ENCODE measurements around the gene ZNF280A. TPM values are rescaled to one million over a fixed set of nuclear protein-coding genes. Genes with fewer than 3 reads are reported as not detected.

ZNF280A gene
- total RNA-seq, 1 donor from 2014 or later: 0.09 TPM

- H2AFZ ChIP-seq (ENCODE audit: low read depth, low read length): no peak overlapping the region
- FAIRE-seq: no peak
- no peak overlapping the region for H3K27ac Mint-ChIP-seq (ENCODE audit: unreplicated experiment)
These were observed 16.8 kb upstream of the ZNF280A start for GRCh38 chr22:22536916-22537315.

GRCh38 chr22:22536515-22536914 lies 16.4 kb upstream of the ZNF280A start:
- Histone ChIP-seq H2AFZ (ENCODE audit: low read depth, low read length) (no peak overlapping the region), H3K79me2 (ENCODE audit: insufficient read depth, low read length) (no peaks in the 10 kb centered on the region), H3K4me3 (ENCODE audit: insufficient read depth, low read depth, low read length) (no peak overlapping the region), H3K27me3 (ENCODE audit: insufficient read depth, low read length) (no peaks in the 10 kb centered on the region), H3K4me2 (ENCODE audit: low read length) (no peak overlapping the region), H3K9me3 (ENCODE audit: insufficient read depth, low read depth, low read length) (no peaks in the 10 kb centered on the region), H3K36me3 (ENCODE audit: insufficient read depth, low read length) (no peaks in the 10 kb centered on the region), H3K4me1 (ENCODE audit: insufficient read depth, low read length) (no peaks in the 10 kb centered on the region), H3K27ac (ENCODE audit: low read depth, low read length) (no peak overlapping the region), H3K9ac (ENCODE audit: low read length) (no peak overlapping the region), H4K20me1 (ENCODE audit: insufficient read depth, low read length) (no peaks in the 10 kb centered on the region)
- no peaks in the 10 kb centered on the region for H3K36me3 Mint-ChIP-seq (ENCODE audit: low read depth, unreplicated experiment)
- peaks cover 50% of the 10 kb centered on the region for H3K27me3 Mint-ChIP-seq (ENCODE audit: low read depth, unreplicated experiment)
- peaks cover 6% of the 10 kb centered on the region for H3K9me3 Mint-ChIP-seq (ENCODE audit: unreplicated experiment)
- TF ChIP-seq CTCF (IDR thresholded peaks at IDR 0.05; ENCODE audit: insufficient read depth, low read depth, low read length): no peak
- no peak for TF ChIP-seq EZH2 (IDR thresholded peaks at IDR 0.05; ENCODE audit: insufficient read depth, low read length)
- no peaks in the 10 kb centered on the region for H3K4me1 Mint-ChIP-seq (ENCODE audit: low read depth, unreplicated experiment)
- DNase-seq (ENCODE audit: low read depth) (no peak), FAIRE-seq (no peak)
- H3K4me3 Mint-ChIP-seq (ENCODE audit: unreplicated experiment): no peak overlapping the region
- H3K27ac Mint-ChIP-seq (ENCODE audit: unreplicated experiment): no peak overlapping the region

More at GRCh38 chr22:22536916-22537315, 16.8 kb upstream of the ZNF280A start:
- Histone ChIP-seq H3K9me3 (ENCODE audit: insufficient read depth, low read depth, low read length) (no peaks in the 10 kb centered on the region), H3K79me2 (ENCODE audit: insufficient read depth, low read length) (no peaks in the 10 kb centered on the region), H3K27ac (ENCODE audit: low read depth, low read length) (no peak overlapping the region), H3K36me3 (ENCODE audit: insufficient read depth, low read length) (no peaks in the 10 kb centered on the region), H3K9ac (ENCODE audit: low read length) (no peak overlapping the region), H3K4me2 (ENCODE audit: low read length) (no peak overlapping the region), H3K27me3 (ENCODE audit: insufficient read depth, low read length) (no peaks in the 10 kb centered on the region), H3K4me1 (ENCODE audit: insufficient read depth, low read length) (no peaks in the 10 kb centered on the region), H3K4me3 (ENCODE audit: insufficient read depth, low read depth, low read length) (no peak overlapping the region), H4K20me1 (ENCODE audit: insufficient read depth, low read length) (no peaks in the 10 kb centered on the region)
- H3K4me1 Mint-ChIP-seq (ENCODE audit: low read depth, unreplicated experiment): no peaks in the 10 kb centered on the region
- TF ChIP-seq EZH2 (IDR thresholded peaks at IDR 0.05; ENCODE audit: insufficient read depth, low read length): no peak
- TF ChIP-seq CTCF (IDR thresholded peaks at IDR 0.05; ENCODE audit: insufficient read depth, low read depth, low read length): no peak
- no peak for DNase-seq (ENCODE audit: low read depth)
- no peak overlapping the region for H3K4me3 Mint-ChIP-seq (ENCODE audit: unreplicated experiment)
- peaks cover 6% of the 10 kb centered on the region for H3K9me3 Mint-ChIP-seq (ENCODE audit: unreplicated experiment)
- no peaks in the 10 kb centered on the region for H3K36me3 Mint-ChIP-seq (ENCODE audit: low read depth, unreplicated experiment)
- H3K27me3 Mint-ChIP-seq (ENCODE audit: low read depth, unreplicated experiment): peaks cover 52% of the 10 kb centered on the region

GRCh38 chr22:22535662-22536061 lies 15.6 kb upstream of the ZNF280A start:
- no peak overlapping the region for H3K4me2 ChIP-seq (ENCODE audit: low read length)
- H3K4me3 Mint-ChIP-seq (ENCODE audit: unreplicated experiment): no peak overlapping the region
- H3K36me3 Mint-ChIP-seq (ENCODE audit: low read depth, unreplicated experiment): no peaks in the 10 kb centered on the region
- no peaks in the 10 kb centered on the region for H3K9me3 ChIP-seq (ENCODE audit: insufficient read depth, low read depth, low read length)
- no peaks in the 10 kb centered on the region for H3K27me3 ChIP-seq (ENCODE audit: insufficient read depth, low read length)
- peaks cover 6% of the 10 kb centered on the region for H3K9me3 Mint-ChIP-seq (ENCODE audit: unreplicated experiment)
- TF ChIP-seq CTCF (IDR thresholded peaks at IDR 0.05; ENCODE audit: insufficient read depth, low read depth, low read length) (no peak), EZH2 (IDR thresholded peaks at IDR 0.05; ENCODE audit: insufficient read depth, low read length) (no peak)
- H2AFZ ChIP-seq (ENCODE audit: low read depth, low read length): no peak overlapping the region
- H3K79me2 ChIP-seq (ENCODE audit: insufficient read depth, low read length): no peaks in the 10 kb centered on the region
- no peak overlapping the region for H3K27ac Mint-ChIP-seq (ENCODE audit: unreplicated experiment)
- no peak overlapping the region for H3K27ac ChIP-seq (ENCODE audit: low read depth, low read length)
- no peaks in the 10 kb centered on the region for H3K36me3 ChIP-seq (ENCODE audit: insufficient read depth, low read length)
- DNase-seq (ENCODE audit: low read depth) (no peak), FAIRE-seq (no peak)
- no peaks in the 10 kb centered on the region for H3K4me1 Mint-ChIP-seq (ENCODE audit: low read depth, unreplicated experiment)
- no peak overlapping the region for H3K4me3 ChIP-seq (ENCODE audit: insufficient read depth, low read depth, low read length)
- no peaks in the 10 kb centered on the region for H3K4me1 ChIP-seq (ENCODE audit: insufficient read depth, low read length)
- peaks cover 51% of the 10 kb centered on the region for H3K27me3 Mint-ChIP-seq (ENCODE audit: low read depth, unreplicated experiment)
- H4K20me1 ChIP-seq (ENCODE audit: insufficient read depth, low read length): no peaks in the 10 kb centered on the region
- no peak overlapping the region for H3K9ac ChIP-seq (ENCODE audit: low read length)
